GM20431 (cell line): Measurements from ENCODE around the gene TMEM45B.

Source experiments
- in situ Hi-C: fragments of 300-500 bp; cut with MseI, MboI; formaldehyde crosslinking; loops from one replicate; pipeline ENCODE4 v1.15.0; 2020; ENCODE audit warnings: low sequenced_read_pairs; ENCODE audit not compliant: unreplicated experiment

TMEM45B gene

DNA sequence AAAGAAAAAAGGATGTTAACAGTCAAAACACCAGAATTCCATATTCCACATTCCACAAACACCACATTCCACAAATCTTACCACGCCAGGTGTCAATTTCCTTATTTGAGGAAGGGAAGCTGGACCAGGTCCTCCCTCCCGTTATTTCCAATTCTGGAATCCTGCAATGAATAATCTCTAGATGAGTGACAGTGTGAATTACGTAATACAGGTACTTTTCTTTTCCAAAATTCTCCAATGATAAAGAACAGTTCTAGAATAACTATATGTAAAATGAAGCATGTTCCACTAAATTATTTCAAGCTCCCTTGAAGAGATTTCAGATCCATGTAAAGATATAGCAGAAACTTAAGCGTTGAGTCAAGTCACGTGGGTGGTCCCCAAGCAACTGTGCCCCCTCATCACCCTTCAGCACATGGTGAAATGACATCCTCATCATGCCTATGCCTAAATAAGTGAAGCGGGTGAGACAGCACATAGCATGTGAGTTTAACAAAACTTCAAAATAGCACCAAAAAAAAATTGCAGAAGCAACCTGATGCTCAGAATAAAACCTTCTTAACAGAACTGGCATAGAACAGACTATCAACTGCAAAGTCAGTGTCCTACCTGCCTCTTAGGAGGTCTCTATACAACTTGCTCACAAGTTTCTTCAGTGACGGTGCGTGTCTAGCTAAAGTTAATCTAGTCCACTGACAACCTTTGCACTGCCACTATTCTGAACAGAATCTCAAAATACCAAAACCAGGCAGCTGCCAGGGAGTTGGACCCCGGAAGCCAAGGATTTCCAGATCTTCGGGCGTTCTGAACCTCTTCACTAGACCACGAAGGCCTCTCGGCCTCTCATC is 78.9 kb downstream of the TMEM45B start:
- in situ Hi-C loops, result no loop called here

DNA sequence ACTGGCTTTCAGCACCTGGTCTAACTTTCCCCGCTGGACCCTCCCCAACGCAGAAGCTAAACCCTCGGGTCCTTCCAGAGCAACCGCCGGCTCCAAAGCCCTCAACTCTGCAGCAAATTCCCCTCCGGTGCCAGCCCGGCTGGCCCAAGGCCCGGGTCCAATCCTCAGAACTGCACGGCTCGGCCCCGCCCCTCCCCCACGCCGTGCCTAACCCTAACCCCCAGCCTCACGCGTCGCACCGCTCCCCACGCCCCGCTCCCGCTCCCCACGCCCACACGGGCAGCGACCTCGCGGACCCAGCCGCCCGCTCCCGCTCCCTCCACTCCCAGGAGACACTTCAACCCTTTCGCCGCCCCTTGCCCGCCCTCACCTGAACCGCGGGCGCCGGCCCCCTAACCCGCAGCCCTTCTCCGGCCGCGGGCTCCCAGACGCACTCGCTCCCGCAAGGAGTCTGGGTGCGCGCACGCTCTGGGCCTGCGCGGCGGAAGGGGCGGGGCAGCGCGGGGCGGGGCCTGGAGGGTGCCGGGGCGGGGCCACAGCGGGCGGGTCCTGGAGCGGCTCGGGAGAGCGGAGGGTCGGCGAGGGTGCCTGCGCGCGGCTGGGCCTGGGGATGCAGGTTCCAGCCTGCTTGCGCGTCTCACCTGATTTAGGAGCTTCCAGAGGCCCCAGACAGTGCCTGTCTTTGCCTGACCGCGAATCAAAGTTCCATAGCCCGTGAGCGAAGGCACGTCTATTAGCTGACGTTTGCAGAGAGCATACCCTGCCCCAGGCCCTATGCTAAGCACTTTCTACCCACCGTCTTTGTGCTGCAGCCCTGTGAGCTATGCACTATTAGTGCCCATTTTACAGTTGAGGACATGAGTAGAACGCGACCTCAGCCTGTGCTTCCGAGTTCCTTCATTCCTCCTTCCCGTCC is 79.7 kb downstream of the TMEM45B start, which contains the start of gene NFRKB:
Gene NFRKB (minus strand): TSS at position 453 of the 916 bp plus-strand sequence. CDS start 2,729 bp downstream, outside the sequence.
- in situ Hi-C loops, result no loop called here

DNA sequence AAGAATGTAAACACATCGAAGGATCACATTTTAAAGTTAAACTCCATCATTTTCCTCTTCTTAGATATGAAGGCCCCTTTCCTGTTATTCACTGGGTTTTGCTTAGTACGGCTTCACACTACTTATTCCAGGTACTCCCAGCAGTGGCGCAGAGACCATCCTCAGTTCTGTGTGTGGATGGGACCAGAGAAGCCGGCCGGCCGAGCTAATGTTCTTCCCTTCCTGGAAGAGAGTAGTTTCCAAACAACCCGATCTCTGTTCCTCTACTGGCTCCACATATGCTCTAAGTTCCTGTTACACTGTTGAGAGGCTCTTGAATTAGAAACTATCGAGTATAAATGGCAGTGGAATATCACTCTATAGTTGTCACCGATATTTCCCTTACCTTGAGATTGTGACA is 80.4 kb downstream of the TMEM45B start:
- in situ Hi-C loops, result no loop called here

DNA sequence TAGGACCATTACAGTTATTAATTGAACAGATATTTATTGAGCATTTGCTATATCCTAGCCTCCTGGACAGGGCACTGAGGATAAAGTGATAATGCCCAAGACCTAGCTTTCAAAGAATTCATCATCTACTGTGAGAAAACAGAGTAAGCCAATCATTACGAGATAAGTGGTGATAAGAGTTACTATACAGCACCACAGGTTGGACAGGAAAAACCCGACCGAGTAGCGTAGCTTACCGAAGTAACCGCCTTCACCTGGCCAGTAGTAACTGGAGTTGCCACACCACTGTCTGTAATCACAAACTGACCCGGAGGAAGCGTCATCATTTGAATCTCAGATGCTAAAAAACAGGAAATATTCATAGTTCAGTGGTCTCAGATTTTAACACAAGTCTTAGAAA is 89.8 kb downstream of the TMEM45B start:
- in situ Hi-C loops, result no loop called here
